Loucy (cell line): ENCODE measurements around the gene DTNBP1.

Source experiments
- CTCF ChIP-seq: fragments of 200-600 bp; sonication (generic); conservative IDR thresholded peaks from 2 replicates; pipeline ENCODE4 v1.5.1; 2014; ENCODE audit warnings: mild to moderate bottlenecking, antibody characterized with exemption, low read length
- EZH2phosphoT487 ChIP-seq: fragments of 200-600 bp; IDR thresholded peaks from 2 replicates; pipeline ENCODE4 v1.6.1; 2018; ENCODE audit warnings: antibody characterized with exemption, mild to moderate bottlenecking, moderate library complexity, borderline replicate concordance

- TF ChIP-seq CTCF = no peak
- no peak for TF ChIP-seq EZH2phosphoT487
Measured at GRCh38 chr6:15503346-15503680, 159.5 kb downstream of the DTNBP1 start.
